Astrocyte (in vitro differentiated cells and primary cell): ENCODE measurements around the gene ARFRP1.

Experiments
- CTCF ChIP-seq: IDR thresholded peaks from 2 replicates; pipeline ENCODE4 v1.5.1; 2011; ENCODE audit warnings: low read depth, mild to moderate bottlenecking, inconsistent platforms, low read length, moderate library complexity; ENCODE audit not compliant: insufficient read depth
- EZH2 ChIP-seq: IDR thresholded peaks from 2 replicates; pipeline ENCODE4 v1.6.1; 2012; ENCODE audit warnings: mild to moderate bottlenecking, low read length, inconsistent platforms; ENCODE audit not compliant: insufficient read depth

- TF ChIP-seq CTCF (no peak), EZH2 (no peak)
Measured at GRCh38 chr20:63657937-63658748, 49.6 kb downstream of the ARFRP1 start, which contains the start of gene RTEL1.
